Liver (tissue), 9 donors: ENCODE data around the gene FEZ2. TPM values are rescaled to one million over a fixed set of nuclear protein-coding genes. Genes with fewer than 3 reads are reported as not detected.

Experiments
- DNase-seq: peaks from one replicate; pipeline ENCODE4 v3.0.0-alpha.2; 2017; ENCODE audit warnings: low spot score
- H3K27ac ChIP-seq, 2 donors: one replicate each; pipeline ENCODE4 v1.7.0; 2013; ENCODE audit warnings: inconsistent platforms in 2 of 2, low read length in 2 of 2, control low read depth in 1 of 2, low read depth in 1 of 2, mild to moderate bottlenecking in 1 of 2
- H3K27me3 ChIP-seq, 4 donors: one replicate each; pipeline versions ENCODE4 v1.6.1 to v1.7.0; 2013; ENCODE audit warnings: low read length in 3 of 4, inconsistent platforms in 1 of 4, mild to moderate bottlenecking in 1 of 4, moderate library complexity in 1 of 4; ENCODE audit not compliant: control insufficient read depth in 4 of 4, insufficient read depth in 4 of 4
- H3K36me3 ChIP-seq, 4 donors: one replicate each; pipeline versions ENCODE4 v1.6.1 to v1.7.0; 2013; ENCODE audit warnings: low read length in 3 of 4, mild to moderate bottlenecking in 3 of 4, low read depth in 1 of 4, moderate library complexity in 1 of 4; ENCODE audit not compliant: control insufficient read depth in 4 of 4, insufficient read depth in 3 of 4
- H3K4me1 ChIP-seq, 4 donors: one replicate each; pipeline versions ENCODE4 v1.6.1 to v1.7.0; 2013; ENCODE audit warnings: low read length in 3 of 4, mild to moderate bottlenecking in 3 of 4, moderate library complexity in 1 of 4; ENCODE audit not compliant: control insufficient read depth in 4 of 4, insufficient read depth in 4 of 4
- H3K4me3 ChIP-seq, 3 donors: one replicate each; pipeline versions ENCODE4 v1.6.1 to v1.7.0; 2013; ENCODE audit warnings: low read length in 3 of 3, control low read depth in 1 of 3, low read depth in 1 of 3, mild to moderate bottlenecking in 1 of 3
- H3K9ac ChIP-seq, 2 donors: one replicate each; pipeline ENCODE4 v1.7.0; 2013; ENCODE audit warnings: low read length in 2 of 2, mild to moderate bottlenecking in 2 of 2, moderate library complexity in 2 of 2, control low read depth in 1 of 2, low read depth in 1 of 2
- H3K9me3 ChIP-seq, 4 donors: one replicate each; pipeline versions ENCODE4 v1.6.1 to v1.7.0; 2013; ENCODE audit warnings: low read length in 3 of 4; ENCODE audit not compliant: control insufficient read depth in 4 of 4
- EGR1 ChIP-seq, 2 donors: IDR thresholded peaks; 2 replicates each; pipeline ENCODE4 v1.6.1; 2016 to 2018; ENCODE audit warnings: antibody characterized with exemption in 2 of 2, low read depth in 2 of 2
- FOXA1 ChIP-seq: IDR thresholded peaks from 2 replicates; pipeline ENCODE4 v1.6.1; 2016; ENCODE audit warnings: antibody characterized with exemption
- FOXA2 ChIP-seq: IDR thresholded peaks from 2 replicates; pipeline ENCODE4 v1.6.1; 2016; ENCODE audit warnings: antibody characterized with exemption
- GABPA ChIP-seq, 2 donors: IDR thresholded peaks in 1 of 2; conservative IDR thresholded peaks in 1 of 2; 2 replicates each; pipeline ENCODE4 v1.6.1; 2016; ENCODE audit warnings: antibody characterized with exemption in 2 of 2, mild to moderate bottlenecking in 1 of 2, moderate library complexity in 1 of 2
- HNF4A ChIP-seq, 2 donors: conservative IDR thresholded peaks; 2 replicates each; pipeline ENCODE4 v1.6.1; 2016; ENCODE audit warnings: antibody characterized with exemption in 2 of 2, mild to moderate bottlenecking in 2 of 2
- HNF4G ChIP-seq: IDR thresholded peaks from 2 replicates; pipeline ENCODE4 v1.6.1; 2016; ENCODE audit warnings: antibody characterized with exemption
- JUND ChIP-seq, 2 donors: IDR thresholded peaks; 2 replicates each; pipeline ENCODE4 v1.6.1; 2016; ENCODE audit warnings: antibody characterized with exemption in 2 of 2
- NR2F2 ChIP-seq: IDR thresholded peaks from 2 replicates; pipeline ENCODE4 v1.6.1; 2016; ENCODE audit warnings: antibody characterized with exemption
- RAD21 ChIP-seq, 2 donors: IDR thresholded peaks; 2 replicates each; pipeline ENCODE4 v1.6.1; 2016; ENCODE audit warnings: antibody characterized with exemption in 2 of 2, mild to moderate bottlenecking in 2 of 2
- RXRA ChIP-seq, 2 donors: IDR thresholded peaks; 2 replicates each; pipeline ENCODE4 v1.6.1; 2017 to 2018; ENCODE audit warnings: antibody characterized with exemption in 2 of 2, mild to moderate bottlenecking in 1 of 2
- SP1 ChIP-seq: IDR thresholded peaks from 2 replicates; pipeline ENCODE4 v1.6.1; 2018; ENCODE audit warnings: antibody characterized with exemption, mild to moderate bottlenecking
- TAF1 ChIP-seq: conservative IDR thresholded peaks from 2 replicates; pipeline ENCODE4 v1.6.1; 2016; ENCODE audit warnings: antibody characterized with exemption, mild to moderate bottlenecking
- YY1 ChIP-seq: IDR thresholded peaks from 2 replicates; pipeline ENCODE4 v1.6.1; 2016; ENCODE audit warnings: antibody characterized with exemption, mild to moderate bottlenecking
- WGBS: extraction: QIAGEN DNeasy Blood & Tissue Kit; methylation state at CpG from one replicate; pipeline ENCODE4 v1.1.7; 2013; 5-methylcytosine and 5-hydroxymethylcytosine counted together
- polyA plus RNA-seq, 2 donors: library from polyadenylated mRNA; stranded (reverse) in 1 of 2; unstranded in 1 of 2; fragments of 200-250 nt in 1 of 2; fragments of >200 nt in 1 of 2; fragmentation: Nextera tagmentation in 1 of 2; extraction: Ambion mirVana in 1 of 2; gene quantifications; one replicate each; pipeline versions ENCODE4 v1.2.1 to v1.2.3, GENCODE V29; 2013 to 2015
- total RNA-seq, 2 donors: library from RNA; depleted of rRNA; stranded (reverse); fragments of >200 nt; gene quantifications; one replicate each; pipeline ENCODE4 v1.2.3, GENCODE V29; 2014
- TF ChIP-seq, protein P1 (sequence below): IDR thresholded peaks from 2 replicates; pipeline ENCODE4 v1.6.1; 2016; ENCODE audit warnings: antibody characterized with exemption
- TF ChIP-seq, protein P2 (sequence below): IDR thresholded peaks from 2 replicates; pipeline ENCODE4 v1.6.1; 2016; ENCODE audit warnings: antibody characterized with exemption
- TF ChIP-seq, protein P3 (sequence below): fragments of 150-350 bp; IDR thresholded peaks from 2 replicates; pipeline ENCODE4 v1.5.1; 2017; ENCODE audit warnings: improper control_type of control experiment, low read depth, low read length; ENCODE audit not compliant: missing input control
- TF ChIP-seq, protein P4 (sequence below): IDR thresholded peaks from 2 replicates; pipeline ENCODE4 v1.6.1; 2016; ENCODE audit warnings: antibody characterized with exemption, mild to moderate bottlenecking
- TF ChIP-seq, protein P5 (sequence below): IDR thresholded peaks from 2 replicates; pipeline ENCODE4 v1.6.1; 2016; ENCODE audit warnings: antibody characterized with exemption
- donor health status: healthy.
- donor health status: healthy.
- donor health status: healthy.
- donor health status: healthy.
- donor health status: healthy.

FEZ2 gene
- total and polyA plus RNA-seq, 4 donors: 11.9 to 16.1 (median 14.1) TPM

DNA sequence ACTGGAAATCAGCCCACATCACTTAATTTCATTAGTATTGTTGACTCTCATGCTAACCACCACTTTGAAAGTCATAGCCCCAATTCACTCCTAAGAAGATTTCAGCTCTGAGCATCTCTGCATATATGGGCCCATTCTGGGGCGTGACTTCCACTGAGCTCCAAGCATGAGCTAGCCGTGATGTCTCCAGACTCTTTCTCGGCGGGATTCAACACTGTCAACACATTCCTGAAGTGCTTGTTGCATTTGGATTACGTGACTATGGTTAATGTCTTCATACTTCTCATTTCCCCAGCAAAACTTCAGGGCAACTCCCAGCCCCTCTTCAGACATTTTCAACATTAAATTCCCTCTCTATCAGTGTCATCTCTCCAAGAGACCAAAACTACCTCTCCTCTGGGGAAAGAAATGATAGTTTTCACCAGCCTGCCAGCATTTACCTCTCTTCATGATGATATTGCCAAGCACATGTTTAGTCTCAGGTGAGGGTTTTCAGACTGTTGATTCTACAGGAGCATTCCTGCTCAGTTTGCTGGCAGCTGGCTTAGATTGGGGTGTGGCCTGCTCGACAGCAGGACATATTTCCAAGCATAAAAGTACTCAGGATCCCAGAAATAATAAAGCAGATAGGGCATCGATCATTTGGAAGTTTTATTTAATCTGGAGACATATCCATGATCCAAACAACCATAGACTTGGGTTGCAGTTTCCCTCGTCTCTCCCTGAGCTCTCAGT, 81.7 kb downstream of the FEZ2 start:
- H3K27me3 ChIP-seq: no peaks in the 10 kb centered on the region
- 88% methylated on average over 8 of the region's 8 CpGs for WGBS
- H3K4me1 ChIP-seq: no peaks in the 10 kb centered on the region
- no peak overlapping the region for H3K4me3 ChIP-seq
- TF ChIP-seq JUND (IDR thresholded peaks at IDR 0.05) (no peak), SP1 (no peak), HNF4A (conservative IDR thresholded peaks at IDR 0.05) (no peak), FOXA1 (no peak), FOXA2 (no peak), HNF4G (no peak), RAD21 (IDR thresholded peaks at IDR 0.05) (no peak), RXRA (IDR thresholded peaks at IDR 0.05) (no peak), NR2F2 (no peak), GABPA (IDR thresholded peaks at IDR 0.05 in 1 of 2, conservative IDR thresholded peaks at IDR 0.05 in 1 of 2) (no peak), YY1 (no peak), TAF1 (no peak), EGR1 (IDR thresholded peaks at IDR 0.05; ENCODE audit: low read depth in 2 of 2) (no peak)
- TF ChIP-seq, protein P1, sequence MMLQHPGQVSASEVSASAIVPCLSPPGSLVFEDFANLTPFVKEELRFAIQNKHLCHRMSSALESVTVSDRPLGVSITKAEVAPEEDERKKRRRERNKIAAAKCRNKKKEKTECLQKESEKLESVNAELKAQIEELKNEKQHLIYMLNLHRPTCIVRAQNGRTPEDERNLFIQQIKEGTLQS: no peak
- TF ChIP-seq, protein P2, sequence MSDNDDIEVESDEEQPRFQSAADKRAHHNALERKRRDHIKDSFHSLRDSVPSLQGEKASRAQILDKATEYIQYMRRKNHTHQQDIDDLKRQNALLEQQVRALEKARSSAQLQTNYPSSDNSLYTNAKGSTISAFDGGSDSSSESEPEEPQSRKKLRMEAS: no peak
- TF ChIP-seq, protein P3, sequence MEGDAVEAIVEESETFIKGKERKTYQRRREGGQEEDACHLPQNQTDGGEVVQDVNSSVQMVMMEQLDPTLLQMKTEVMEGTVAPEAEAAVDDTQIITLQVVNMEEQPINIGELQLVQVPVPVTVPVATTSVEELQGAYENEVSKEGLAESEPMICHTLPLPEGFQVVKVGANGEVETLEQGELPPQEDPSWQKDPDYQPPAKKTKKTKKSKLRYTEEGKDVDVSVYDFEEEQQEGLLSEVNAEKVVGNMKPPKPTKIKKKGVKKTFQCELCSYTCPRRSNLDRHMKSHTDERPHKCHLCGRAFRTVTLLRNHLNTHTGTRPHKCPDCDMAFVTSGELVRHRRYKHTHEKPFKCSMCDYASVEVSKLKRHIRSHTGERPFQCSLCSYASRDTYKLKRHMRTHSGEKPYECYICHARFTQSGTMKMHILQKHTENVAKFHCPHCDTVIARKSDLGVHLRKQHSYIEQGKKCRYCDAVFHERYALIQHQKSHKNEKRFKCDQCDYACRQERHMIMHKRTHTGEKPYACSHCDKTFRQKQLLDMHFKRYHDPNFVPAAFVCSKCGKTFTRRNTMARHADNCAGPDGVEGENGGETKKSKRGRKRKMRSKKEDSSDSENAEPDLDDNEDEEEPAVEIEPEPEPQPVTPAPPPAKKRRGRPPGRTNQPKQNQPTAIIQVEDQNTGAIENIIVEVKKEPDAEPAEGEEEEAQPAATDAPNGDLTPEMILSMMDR: no peak
- TF ChIP-seq, protein P4, sequence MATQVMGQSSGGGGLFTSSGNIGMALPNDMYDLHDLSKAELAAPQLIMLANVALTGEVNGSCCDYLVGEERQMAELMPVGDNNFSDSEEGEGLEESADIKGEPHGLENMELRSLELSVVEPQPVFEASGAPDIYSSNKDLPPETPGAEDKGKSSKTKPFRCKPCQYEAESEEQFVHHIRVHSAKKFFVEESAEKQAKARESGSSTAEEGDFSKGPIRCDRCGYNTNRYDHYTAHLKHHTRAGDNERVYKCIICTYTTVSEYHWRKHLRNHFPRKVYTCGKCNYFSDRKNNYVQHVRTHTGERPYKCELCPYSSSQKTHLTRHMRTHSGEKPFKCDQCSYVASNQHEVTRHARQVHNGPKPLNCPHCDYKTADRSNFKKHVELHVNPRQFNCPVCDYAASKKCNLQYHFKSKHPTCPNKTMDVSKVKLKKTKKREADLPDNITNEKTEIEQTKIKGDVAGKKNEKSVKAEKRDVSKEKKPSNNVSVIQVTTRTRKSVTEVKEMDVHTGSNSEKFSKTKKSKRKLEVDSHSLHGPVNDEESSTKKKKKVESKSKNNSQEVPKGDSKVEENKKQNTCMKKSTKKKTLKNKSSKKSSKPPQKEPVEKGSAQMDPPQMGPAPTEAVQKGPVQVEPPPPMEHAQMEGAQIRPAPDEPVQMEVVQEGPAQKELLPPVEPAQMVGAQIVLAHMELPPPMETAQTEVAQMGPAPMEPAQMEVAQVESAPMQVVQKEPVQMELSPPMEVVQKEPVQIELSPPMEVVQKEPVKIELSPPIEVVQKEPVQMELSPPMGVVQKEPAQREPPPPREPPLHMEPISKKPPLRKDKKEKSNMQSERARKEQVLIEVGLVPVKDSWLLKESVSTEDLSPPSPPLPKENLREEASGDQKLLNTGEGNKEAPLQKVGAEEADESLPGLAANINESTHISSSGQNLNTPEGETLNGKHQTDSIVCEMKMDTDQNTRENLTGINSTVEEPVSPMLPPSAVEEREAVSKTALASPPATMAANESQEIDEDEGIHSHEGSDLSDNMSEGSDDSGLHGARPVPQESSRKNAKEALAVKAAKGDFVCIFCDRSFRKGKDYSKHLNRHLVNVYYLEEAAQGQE: no peak
- TF ChIP-seq, protein P5, sequence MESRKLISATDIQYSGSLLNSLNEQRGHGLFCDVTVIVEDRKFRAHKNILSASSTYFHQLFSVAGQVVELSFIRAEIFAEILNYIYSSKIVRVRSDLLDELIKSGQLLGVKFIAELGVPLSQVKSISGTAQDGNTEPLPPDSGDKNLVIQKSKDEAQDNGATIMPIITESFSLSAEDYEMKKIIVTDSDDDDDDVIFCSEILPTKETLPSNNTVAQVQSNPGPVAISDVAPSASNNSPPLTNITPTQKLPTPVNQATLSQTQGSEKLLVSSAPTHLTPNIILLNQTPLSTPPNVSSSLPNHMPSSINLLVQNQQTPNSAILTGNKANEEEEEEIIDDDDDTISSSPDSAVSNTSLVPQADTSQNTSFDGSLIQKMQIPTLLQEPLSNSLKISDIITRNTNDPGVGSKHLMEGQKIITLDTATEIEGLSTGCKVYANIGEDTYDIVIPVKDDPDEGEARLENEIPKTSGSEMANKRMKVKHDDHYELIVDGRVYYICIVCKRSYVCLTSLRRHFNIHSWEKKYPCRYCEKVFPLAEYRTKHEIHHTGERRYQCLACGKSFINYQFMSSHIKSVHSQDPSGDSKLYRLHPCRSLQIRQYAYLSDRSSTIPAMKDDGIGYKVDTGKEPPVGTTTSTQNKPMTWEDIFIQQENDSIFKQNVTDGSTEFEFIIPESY: no peak
- H3K9me3 ChIP-seq: no peaks in the 10 kb centered on the region
- H3K27ac ChIP-seq: no peak overlapping the region
- DNase-seq: no peak
- no peak overlapping the region for H3K9ac ChIP-seq
- peaks cover 0 to 2% (median 0%) of the 10 kb centered on the region in 4 donors for H3K36me3 ChIP-seq
